ENCODE data around the gene FAM181B. TPM values are rescaled to one million over a fixed set of nuclear protein-coding genes. Genes with fewer than 3 reads are reported as not detected.
"Not testable (repeated sequence)": the region's sequence is repeated elsewhere in the genome, so short reads cannot be mapped to it uniquely, and the experiment has no call there.

Gene FAM181B
- total RNA-seq, 8 experiments from 2014 or later, result 0.05 to 15.1 (median 2.8) TPM; not detected in 1

- ATAC-seq (replicated peaks in 6 of 8), result peak; percentile 55 to 84 (median 72)
- in situ Hi-C loops (cut with MboI; ENCODE audit: low pct_unique_long_range_greater_than_20kb in 2 of 9, low sequenced_read_pairs in 9 of 9, unreplicated experiment in 9 of 9), result loop anchor here in 4 of 9 experiments (25.0 kb wide), 2 partner anchors 160 to 1110 kb away; no protein-coding TSS in a partner anchor
- H3K4me3 ChIP-seq, result no peak overlapping the region
- H3K4me1 ChIP-seq (replicated peaks in 1 of 2), result no peaks in the 10 kb centered on the region
- H3K27ac ChIP-seq, result no peak overlapping the region
- WGBS, 10 experiments, result 0 to 100% (median 46%) methylated on average over 1 to 5 of the region's 7 CpGs; no CpG with 5 or more reads in 3 of the 10 experiments
These were observed 31.7 kb downstream of the FAM181B start for GRCh38 chr11:82701847-82702520.

DNA sequence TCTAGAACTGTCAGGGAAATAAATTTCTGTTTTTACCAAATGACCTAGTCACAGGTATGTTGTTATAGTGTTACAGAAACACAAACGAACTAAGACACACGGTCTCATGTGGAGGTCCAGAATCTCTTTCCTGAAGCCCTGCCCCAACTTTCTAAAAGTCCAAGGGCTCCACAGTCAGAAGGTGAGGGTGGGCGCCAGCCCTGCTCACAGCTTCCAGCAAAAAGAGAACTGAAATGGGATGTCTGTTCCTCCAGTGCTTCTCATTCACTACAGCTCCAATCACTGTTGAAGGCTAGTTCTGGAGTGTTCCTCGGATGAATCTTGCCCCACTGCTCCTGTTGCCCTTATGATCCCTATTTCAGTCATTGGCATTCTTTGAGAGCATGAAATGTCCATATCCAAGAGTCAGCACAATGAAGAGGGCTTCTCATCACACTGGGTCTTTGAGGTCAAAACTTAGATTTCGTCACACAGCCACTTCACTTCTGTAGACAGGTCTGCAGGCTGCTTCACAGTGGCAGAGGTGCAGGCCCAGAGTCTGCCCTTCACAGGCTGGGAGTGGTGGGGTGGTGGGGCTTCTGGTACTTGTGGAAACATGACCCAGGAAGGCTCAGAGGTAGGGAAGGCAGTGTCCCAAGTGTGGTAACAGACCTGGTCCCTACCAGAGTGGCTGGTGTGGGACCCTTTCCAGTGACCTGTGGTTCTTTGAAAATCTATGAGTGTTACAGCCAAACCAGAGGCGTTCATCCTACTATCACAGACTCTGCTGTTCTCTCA, 34.9 kb downstream of the FAM181B start:
- in situ Hi-C loops (cut with MboI; ENCODE audit: low pct_unique_long_range_greater_than_20kb in 2 of 9, low sequenced_read_pairs in 9 of 9, unreplicated experiment in 9 of 9), result loop anchor here in 2 of 9 experiments (25.0 kb wide), 2 partner anchors 211 to 1061 kb away; no protein-coding TSS in a partner anchor
- Histone ChIP-seq H3K27ac (no peak overlapping the region), H3K4me3 (no peak overlapping the region), H3K4me1 (replicated peaks in 1 of 2) (no peaks in the 10 kb centered on the region)
- 0 to 100% (median 70%) methylated on average over 1 to 4 of the region's 6 CpGs; no CpG with 5 or more reads in 2 of the 10 experiments for WGBS, 10 experiments
- ATAC-seq (replicated peaks in 6 of 8), result no peak

- no peak overlapping the region for H3K27ac ChIP-seq
- no peaks in the 10 kb centered on the region for H3K4me1 ChIP-seq (replicated peaks in 1 of 2)
- no peak for ATAC-seq (replicated peaks in 6 of 8)
- in situ Hi-C loops (cut with MboI; ENCODE audit: low pct_unique_long_range_greater_than_20kb in 2 of 9, low sequenced_read_pairs in 9 of 9, unreplicated experiment in 9 of 9), result loop anchor here in 2 of 9 experiments (25.0 kb wide), 2 partner anchors 206 to 1056 kb away; no protein-coding TSS in a partner anchor
- no peak overlapping the region for H3K4me3 ChIP-seq
These were observed 40.7 kb downstream of the FAM181B start for GRCh38 chr11:82692981-82693380.

DNA sequence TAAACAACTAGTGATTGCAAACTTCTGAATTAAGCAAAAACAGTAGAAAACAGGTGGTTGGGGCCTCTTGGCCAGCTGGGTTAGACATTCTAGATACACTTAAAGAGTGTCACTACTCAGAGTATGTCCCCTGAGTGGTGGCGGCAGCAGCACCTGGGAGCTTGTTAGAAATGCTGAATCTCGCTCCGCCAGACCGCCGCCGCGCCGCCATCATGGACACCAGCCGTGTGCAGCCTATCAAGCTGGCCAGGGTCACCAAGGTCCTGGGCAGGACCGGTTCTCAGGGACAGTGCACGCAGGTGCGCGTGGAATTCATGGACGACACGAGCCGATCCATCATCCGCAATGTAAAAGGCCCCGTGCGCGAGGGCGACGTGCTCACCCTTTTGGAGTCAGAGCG, 44.3 kb downstream of the FAM181B start:
- H3K4me1 ChIP-seq (replicated peaks in 1 of 2); H3K27ac ChIP-seq; H3K4me3 ChIP-seq; ATAC-seq (replicated peaks in 6 of 8): not testable (repeated sequence)
- 93 to 100% methylated on average over 2 to 8 of the region's 23 CpGs; no CpG with 5 or more reads in 8 of the 10 experiments for WGBS, 10 experiments
- in situ Hi-C loops (cut with MboI; ENCODE audit: low pct_unique_long_range_greater_than_20kb in 2 of 9, low sequenced_read_pairs in 9 of 9, unreplicated experiment in 9 of 9), result loop anchor here in 2 of 9 experiments (25.0 kb wide), 2 partner anchors 202 to 1052 kb away; no protein-coding TSS in a partner anchor

- in situ Hi-C loops (cut with MboI; ENCODE audit: low pct_unique_long_range_greater_than_20kb in 2 of 9, low sequenced_read_pairs in 9 of 9, unreplicated experiment in 9 of 9), result loop anchor here in 2 of 9 experiments (25.0 kb wide), 2 partner anchors 199 to 1049 kb away; no protein-coding TSS in a partner anchor
- Histone ChIP-seq H3K27ac (no peak overlapping the region), H3K4me1 (replicated peaks in 1 of 2) (no peaks in the 10 kb centered on the region), H3K4me3 (no peak overlapping the region)
- 0 to 100% (median 81%) methylated on average over 2 of the region's 2 CpGs; no CpG with 5 or more reads in 1 of the 10 experiments for WGBS, 10 experiments
- ATAC-seq (replicated peaks in 6 of 8), result no peak
These were observed 47.5 kb downstream of the FAM181B start for GRCh38 chr11:82686211-82686610.

GRCh38 chr11:82683029-82683428, 50.6 kb downstream of the FAM181B start:
- ATAC-seq (replicated peaks in 6 of 8), result no peak
- 75 to 100% (median 86%) methylated on average over 1 to 3 of the region's 5 CpGs; no CpG with 5 or more reads in 5 of the 10 experiments for WGBS, 10 experiments
- H3K4me1 ChIP-seq (replicated peaks in 1 of 2), result no peaks in the 10 kb centered on the region
- no peak overlapping the region for H3K4me3 ChIP-seq
- H3K27ac ChIP-seq, result no peak overlapping the region
- in situ Hi-C loops (cut with MboI; ENCODE audit: low pct_unique_long_range_greater_than_20kb in 2 of 9, low sequenced_read_pairs in 9 of 9, unreplicated experiment in 9 of 9), result loop anchor here in 2 of 9 experiments (25.0 kb wide), 2 partner anchors 196 to 1046 kb away; no protein-coding TSS in a partner anchor

DNA sequence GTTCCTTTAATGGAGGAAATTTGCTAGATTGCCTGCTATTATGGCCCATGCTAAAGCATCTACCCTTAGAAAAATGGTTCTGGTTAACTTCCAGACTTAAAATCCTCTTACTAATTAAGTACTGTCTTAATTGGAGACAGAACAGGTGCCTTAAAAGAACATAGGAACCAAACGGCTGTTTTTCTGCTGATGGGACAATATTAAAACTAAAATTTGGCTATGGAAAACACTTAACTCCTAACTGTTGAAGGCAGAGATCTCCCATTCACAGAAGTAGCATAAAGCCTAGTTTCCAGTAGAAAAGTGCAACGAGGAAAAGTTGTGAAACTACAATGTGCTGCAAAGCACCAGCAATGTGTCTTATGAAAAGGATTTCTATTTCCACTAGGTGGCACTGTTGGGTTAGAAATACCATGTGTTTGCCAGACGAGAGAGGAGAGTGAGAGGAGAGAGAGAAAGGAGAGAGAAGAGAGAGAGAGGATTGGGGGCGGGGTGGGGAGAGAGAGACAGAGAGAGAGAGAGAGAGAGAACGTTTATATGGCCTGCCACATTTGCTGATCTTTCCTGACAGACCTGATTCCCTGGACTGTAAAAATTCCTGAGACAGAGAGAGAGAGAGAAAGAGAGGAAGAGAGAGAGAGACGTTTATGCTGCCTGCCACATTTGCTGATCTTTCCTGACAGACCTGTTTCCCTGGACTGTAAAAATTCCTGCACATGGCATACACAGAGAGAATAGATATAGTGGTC, 51.5 kb downstream of the FAM181B start:
- in situ Hi-C loops (cut with MboI; ENCODE audit: low pct_unique_long_range_greater_than_20kb in 2 of 9, low sequenced_read_pairs in 9 of 9, unreplicated experiment in 9 of 9), result loop anchor here in 2 of 9 experiments (25.0 kb wide), 2 partner anchors 195 to 1045 kb away; no protein-coding TSS in a partner anchor
- WGBS, 10 experiments, result 0 to 76% (median 11%) methylated on average over 1 to 6 of the region's 6 CpGs
- H3K27ac ChIP-seq, result no peak overlapping the region
- peak in 4 of 8 experiments; percentile 50 to 96 (median 93) for ATAC-seq (replicated peaks in 6 of 8)
- H3K4me1 ChIP-seq (replicated peaks in 1 of 2), result no peaks in the 10 kb centered on the region
- H3K4me3 ChIP-seq, result no peak overlapping the region

DNA sequence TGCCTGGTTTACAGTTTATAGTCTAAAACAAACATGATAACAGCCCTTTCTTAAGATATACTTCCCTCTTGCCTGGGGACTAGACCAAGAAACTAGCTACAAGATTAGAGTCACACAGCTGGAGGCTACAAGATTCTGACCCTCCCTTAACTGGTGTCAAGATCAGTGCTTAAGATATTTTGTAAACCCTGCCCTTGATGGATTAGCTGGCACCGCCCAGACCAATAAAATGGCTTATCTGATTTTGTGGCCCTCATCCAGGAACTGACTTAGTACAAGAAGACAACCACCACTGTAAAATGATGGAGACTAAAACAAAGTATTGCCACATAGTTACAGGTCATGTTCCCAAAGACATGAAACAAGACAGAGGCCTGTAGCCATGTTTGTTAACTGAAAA, 53.4 kb downstream of the FAM181B start:
- ATAC-seq (replicated peaks in 6 of 8), result peak in 2 of 8 experiments; percentile 54 to 66
- 0 to 100% (median 60%) methylated on average over 1 of the region's 1 CpG; no CpG with 5 or more reads in 3 of the 10 experiments for WGBS, 10 experiments
- in situ Hi-C loops (cut with MboI; ENCODE audit: low pct_unique_long_range_greater_than_20kb in 2 of 9, low sequenced_read_pairs in 9 of 9, unreplicated experiment in 9 of 9), result loop anchor here in 2 of 9 experiments (25.0 kb wide), 2 partner anchors 193 to 1043 kb away; no protein-coding TSS in a partner anchor

More for the DNA sequence above, 53.4 kb downstream of the FAM181B start:
- Histone ChIP-seq H3K4me3 (no peak overlapping the region), H3K27ac (no peak overlapping the region), H3K4me1 (replicated peaks in 1 of 2) (no peaks in the 10 kb centered on the region)

Other genes with a start within 250 kb of the FAM181B start
- gene PRCP, start 166.6 kb upstream of the FAM181B start, total RNA-seq, result 100 to 1,000 TPM in 1 of 8 experiments, 10 to 100 TPM in 7; 19.6 to 118 (median 27.8) TPM
- gene DDIAS, start 167.9 kb upstream of the FAM181B start, total RNA-seq, result 1 to 10 TPM in 3 of 8 experiments, under 1 TPM in 5; 0.23 to 9.4 (median 0.77) TPM